ENCODE measurements around the gene H2BW2.
"Not testable (repeated sequence)": the region's sequence is repeated elsewhere in the genome, so short reads cannot be mapped to it uniquely, and the experiment has no call there.

H2BW2 gene

GRCh38 chrX:104077854-104078253, 38.1 kb downstream of the H2BW2 start:
- H3K4me3 ChIP-seq (ENCODE audit: low read length); H3K36me3 ChIP-seq (ENCODE audit: control insufficient read depth, low read length); H3F3A ChIP-seq (ENCODE audit: control insufficient read depth, insufficient read depth); H3K27ac ChIP-seq (ENCODE audit: low read depth, low read length); H3K27me3 ChIP-seq (ENCODE audit: control insufficient read depth, low read length); H3K9me2 ChIP-seq (replicated peaks; ENCODE audit: control insufficient read depth, low read length); H3K4me2 ChIP-seq (ENCODE audit: low read length); H3K4me1 ChIP-seq (ENCODE audit: control insufficient read depth, low read length); H3K79me2 ChIP-seq (ENCODE audit: control insufficient read depth, low read length); H3K9me3 ChIP-seq (ENCODE audit: control insufficient read depth, insufficient read depth, low read length); H4K20me1 ChIP-seq (ENCODE audit: control insufficient read depth, insufficient read depth, low read depth, low read length): not testable (repeated sequence)

- Histone ChIP-seq H3K4me1 (ENCODE audit: control insufficient read depth, low read length) (no peaks in the 10 kb centered on the region), H3K9me3 (ENCODE audit: control insufficient read depth, insufficient read depth, low read length) (no peaks in the 10 kb centered on the region), H4K20me1 (ENCODE audit: control insufficient read depth, insufficient read depth, low read depth, low read length) (no peaks in the 10 kb centered on the region), H3K36me3 (ENCODE audit: control insufficient read depth, low read length) (no peaks in the 10 kb centered on the region), H3K27ac (ENCODE audit: low read depth, low read length) (no peak overlapping the region), H3K4me2 (ENCODE audit: low read length) (no peak overlapping the region), H3K79me2 (ENCODE audit: control insufficient read depth, low read length) (no peaks in the 10 kb centered on the region), H3K27me3 (ENCODE audit: control insufficient read depth, low read length) (no peaks in the 10 kb centered on the region), H3K9me2 (replicated peaks; ENCODE audit: control insufficient read depth, low read length) (no peaks in the 10 kb centered on the region), H3F3A (ENCODE audit: control insufficient read depth, insufficient read depth) (no peaks in the 10 kb centered on the region), H3K4me3 (ENCODE audit: low read length) (no peak overlapping the region)
- TF ChIP-seq CTCF (IDR thresholded peaks at IDR 0.05; ENCODE audit: low read depth, low read length, poor library complexity, severe bottlenecking) = no peak
- TF ChIP-seq EZH2phosphoT487 (IDR thresholded peaks at IDR 0.05; ENCODE audit: borderline replicate concordance, low read length) = no peak
Observed at GRCh38 chrX:104084063-104084462, 44.3 kb downstream of the H2BW2 start.

GRCh38 chrX:104084534-104085277, 45.0 kb downstream of the H2BW2 start:
- Histone ChIP-seq H3K36me3 (ENCODE audit: control insufficient read depth, low read length) (no peaks in the 10 kb centered on the region), H3K79me2 (ENCODE audit: control insufficient read depth, low read length) (no peaks in the 10 kb centered on the region), H3K9me3 (ENCODE audit: control insufficient read depth, insufficient read depth, low read length) (no peaks in the 10 kb centered on the region), H3K27me3 (ENCODE audit: control insufficient read depth, low read length) (no peaks in the 10 kb centered on the region), H3K4me2 (ENCODE audit: low read length) (no peak overlapping the region), H3F3A (ENCODE audit: control insufficient read depth, insufficient read depth) (no peaks in the 10 kb centered on the region), H4K20me1 (ENCODE audit: control insufficient read depth, insufficient read depth, low read depth, low read length) (no peaks in the 10 kb centered on the region), H3K27ac (ENCODE audit: low read depth, low read length) (no peak overlapping the region), H3K4me3 (ENCODE audit: low read length) (no peak overlapping the region), H3K9me2 (replicated peaks; ENCODE audit: control insufficient read depth, low read length) (no peaks in the 10 kb centered on the region), H3K4me1 (ENCODE audit: control insufficient read depth, low read length) (no peaks in the 10 kb centered on the region)
- no peak for TF ChIP-seq EZH2phosphoT487 (IDR thresholded peaks at IDR 0.05; ENCODE audit: borderline replicate concordance, low read length)
- TF ChIP-seq CTCF (IDR thresholded peaks at IDR 0.05; ENCODE audit: low read depth, low read length, poor library complexity, severe bottlenecking) = no peak

- H3K9me2 ChIP-seq (replicated peaks; ENCODE audit: control insufficient read depth, low read length) = no peaks in the 10 kb centered on the region
- H3K9me3 ChIP-seq (ENCODE audit: control insufficient read depth, insufficient read depth, low read length) = no peaks in the 10 kb centered on the region
- no peak overlapping the region for H3K27ac ChIP-seq (ENCODE audit: low read depth, low read length)
- no peaks in the 10 kb centered on the region for H3F3A ChIP-seq (ENCODE audit: control insufficient read depth, insufficient read depth)
- H3K4me1 ChIP-seq (ENCODE audit: control insufficient read depth, low read length) = no peaks in the 10 kb centered on the region
- no peaks in the 10 kb centered on the region for H3K79me2 ChIP-seq (ENCODE audit: control insufficient read depth, low read length)
- no peaks in the 10 kb centered on the region for H3K36me3 ChIP-seq (ENCODE audit: control insufficient read depth, low read length)
- TF ChIP-seq EZH2phosphoT487 (IDR thresholded peaks at IDR 0.05; ENCODE audit: borderline replicate concordance, low read length) (no peak), CTCF (IDR thresholded peaks at IDR 0.05; ENCODE audit: low read depth, low read length, poor library complexity, severe bottlenecking) (no peak)
- H3K4me2 ChIP-seq (ENCODE audit: low read length) = no peak overlapping the region
- no peaks in the 10 kb centered on the region for H3K27me3 ChIP-seq (ENCODE audit: control insufficient read depth, low read length)
- no peak overlapping the region for H3K4me3 ChIP-seq (ENCODE audit: low read length)
- H4K20me1 ChIP-seq (ENCODE audit: control insufficient read depth, insufficient read depth, low read depth, low read length) = no peaks in the 10 kb centered on the region
Observed at GRCh38 chrX:104085477-104085876, 45.7 kb downstream of the H2BW2 start.
